ENCODE results near the gene PRDM11.

- TF ChIP-seq, protein P1, sequence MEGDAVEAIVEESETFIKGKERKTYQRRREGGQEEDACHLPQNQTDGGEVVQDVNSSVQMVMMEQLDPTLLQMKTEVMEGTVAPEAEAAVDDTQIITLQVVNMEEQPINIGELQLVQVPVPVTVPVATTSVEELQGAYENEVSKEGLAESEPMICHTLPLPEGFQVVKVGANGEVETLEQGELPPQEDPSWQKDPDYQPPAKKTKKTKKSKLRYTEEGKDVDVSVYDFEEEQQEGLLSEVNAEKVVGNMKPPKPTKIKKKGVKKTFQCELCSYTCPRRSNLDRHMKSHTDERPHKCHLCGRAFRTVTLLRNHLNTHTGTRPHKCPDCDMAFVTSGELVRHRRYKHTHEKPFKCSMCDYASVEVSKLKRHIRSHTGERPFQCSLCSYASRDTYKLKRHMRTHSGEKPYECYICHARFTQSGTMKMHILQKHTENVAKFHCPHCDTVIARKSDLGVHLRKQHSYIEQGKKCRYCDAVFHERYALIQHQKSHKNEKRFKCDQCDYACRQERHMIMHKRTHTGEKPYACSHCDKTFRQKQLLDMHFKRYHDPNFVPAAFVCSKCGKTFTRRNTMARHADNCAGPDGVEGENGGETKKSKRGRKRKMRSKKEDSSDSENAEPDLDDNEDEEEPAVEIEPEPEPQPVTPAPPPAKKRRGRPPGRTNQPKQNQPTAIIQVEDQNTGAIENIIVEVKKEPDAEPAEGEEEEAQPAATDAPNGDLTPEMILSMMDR (IDR thresholded peaks at IDR 0.05): no peak
- TF ChIP-seq EP300 (IDR thresholded peaks at IDR 0.05): no peak
- no peak for TF ChIP-seq POLR2A (IDR thresholded peaks at IDR 0.05)
Observed at GRCh38 chr11:45213717-45214116, 67.3 kb downstream of the PRDM11 start.

Measured in stomach (tissue), 4 donors.